ENCODE data around the gene HACL1.

DNA sequence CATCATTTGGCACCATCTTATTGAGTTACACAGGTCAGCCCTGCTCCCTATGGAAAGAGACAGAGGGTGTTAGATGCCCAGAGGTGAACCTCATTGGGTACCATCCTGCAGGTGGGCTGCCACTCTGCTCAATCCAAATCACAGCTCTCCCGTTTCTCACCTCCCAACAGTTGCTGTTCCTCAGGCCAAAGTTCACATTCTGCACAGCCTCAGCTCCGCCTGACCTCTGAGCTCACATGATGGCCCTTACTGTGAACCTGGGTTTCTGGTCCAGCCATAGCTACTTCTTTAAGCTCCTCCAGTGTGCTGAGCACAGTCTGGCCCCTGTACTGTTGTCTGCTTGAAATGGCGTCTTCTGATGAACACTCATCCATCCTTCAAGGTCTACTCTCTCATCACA is 48.0 kb upstream of the HACL1 start:
- TF ChIP-seq POLR2A (IDR thresholded peaks at IDR 0.05; ENCODE audit: low read length) (no peak), GATA1 (IDR thresholded peaks at IDR 0.05; ENCODE audit: low read depth, low read length) (no peak)

Data from erythroblast (primary cell).